Cerebellar nuclear complex (tissue), 1 donor: Measurements from ENCODE around the gene HELT.
"Not testable (repeated sequence)": the region's sequence is repeated elsewhere in the genome, so short reads cannot be mapped to it uniquely, and the experiment has no call there.

Source experiments
- DNase-seq, 2 experiments: peaks; one replicate each; lab custom pipeline; 2025; lab: John Stamatoyannopoulos, UW

Gene HELT

DNA sequence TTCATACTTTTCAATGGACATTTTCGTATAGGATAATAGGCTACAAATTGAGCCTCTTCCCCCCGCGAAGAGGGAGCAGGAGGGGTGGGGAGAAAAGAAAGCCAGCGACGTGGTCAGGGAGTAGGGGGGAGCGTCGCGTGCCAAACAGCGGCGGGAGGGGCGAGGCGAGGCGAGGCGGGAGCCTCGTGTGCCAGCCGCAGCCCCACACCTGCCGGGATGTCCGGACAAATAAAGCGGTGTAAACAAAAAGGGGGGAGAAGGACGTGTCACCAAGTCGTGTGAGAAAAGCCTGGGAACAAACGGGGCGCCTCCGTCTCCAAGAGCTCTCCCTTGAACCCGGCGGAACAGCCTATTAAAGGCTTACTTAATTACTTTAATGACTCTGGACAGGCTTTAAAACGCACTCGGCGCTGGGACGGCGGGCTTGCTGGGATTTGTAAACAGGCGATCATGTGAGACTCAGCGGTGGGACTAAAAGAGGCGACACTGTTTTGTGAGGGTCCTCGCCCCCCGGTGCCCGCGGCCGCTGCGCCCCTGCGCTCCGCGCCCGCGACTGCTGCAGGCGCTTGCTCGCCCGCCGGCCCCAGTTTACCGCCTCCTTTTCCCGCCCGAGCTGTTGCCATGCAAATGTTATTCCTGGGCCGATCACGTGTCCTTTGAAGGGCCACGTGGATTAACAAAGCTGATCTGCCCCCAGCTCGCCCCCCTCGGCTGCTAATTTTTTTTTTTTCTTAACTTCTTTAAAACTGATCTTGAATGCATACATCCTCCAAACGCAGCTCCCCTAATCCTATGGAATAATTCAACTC lies at the start of gene HELT:
Gene HELT (plus strand): TSS at position 527 of the 809 bp plus-strand sequence. CDS start 439 bp downstream, outside the sequence.
- DNase-seq, result no peak

DNA sequence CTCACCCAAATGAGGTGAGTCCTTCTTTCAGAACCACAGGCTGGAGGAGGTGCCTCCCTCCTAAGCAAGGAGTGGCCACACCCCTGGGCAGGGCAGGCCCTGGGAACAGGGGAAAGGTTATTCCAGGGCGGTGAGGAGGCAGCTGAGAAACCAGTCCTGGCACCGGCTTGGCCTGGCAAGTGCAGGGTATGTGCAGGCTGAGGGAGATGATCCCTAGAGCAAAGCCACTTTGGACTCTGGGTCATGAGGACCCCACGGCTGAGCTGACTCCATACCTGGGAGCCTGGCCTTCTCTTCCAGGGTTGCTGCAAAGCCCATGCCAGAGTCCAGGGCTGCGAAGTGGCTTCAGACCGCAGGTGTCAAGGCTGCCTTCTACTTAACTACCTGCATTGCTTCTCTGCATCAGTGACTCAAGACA lies 49.5 kb upstream of the HELT start:
- DNase-seq, result no peak

DNA sequence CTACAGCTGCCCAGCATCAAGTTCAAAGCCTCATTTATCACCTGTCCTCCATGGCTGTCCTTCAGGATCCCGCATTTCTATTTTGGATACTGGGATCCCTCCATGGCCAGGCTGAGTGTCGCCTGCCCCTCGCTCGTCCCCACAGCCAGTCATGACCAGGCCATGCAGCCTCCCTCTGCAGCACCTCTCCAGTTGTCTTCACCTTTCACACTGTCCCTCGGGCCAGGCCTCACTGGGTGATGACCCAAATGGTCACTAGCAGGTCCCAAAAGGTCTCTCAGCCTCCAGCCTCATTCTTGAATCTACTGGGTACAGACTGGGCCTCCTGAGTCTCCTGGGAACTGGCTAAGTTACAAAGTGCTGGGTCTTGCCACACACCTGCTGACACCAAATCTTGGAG lies 48.7 kb upstream of the HELT start:
- DNase-seq, result no peak

GRCh38 chr4:184972991-184973390 lies 45.3 kb upstream of the HELT start:
- DNase-seq, result no peak

GRCh38 chr4:184976348-184976747 lies 41.9 kb upstream of the HELT start:
- DNase-seq, result not testable (repeated sequence)

GRCh38 chr4:184977747-184978146 lies 40.5 kb upstream of the HELT start:
- no peak for DNase-seq

GRCh38 chr4:184978211-184978610 lies 40.1 kb upstream of the HELT start:
- DNase-seq, result no peak

DNA sequence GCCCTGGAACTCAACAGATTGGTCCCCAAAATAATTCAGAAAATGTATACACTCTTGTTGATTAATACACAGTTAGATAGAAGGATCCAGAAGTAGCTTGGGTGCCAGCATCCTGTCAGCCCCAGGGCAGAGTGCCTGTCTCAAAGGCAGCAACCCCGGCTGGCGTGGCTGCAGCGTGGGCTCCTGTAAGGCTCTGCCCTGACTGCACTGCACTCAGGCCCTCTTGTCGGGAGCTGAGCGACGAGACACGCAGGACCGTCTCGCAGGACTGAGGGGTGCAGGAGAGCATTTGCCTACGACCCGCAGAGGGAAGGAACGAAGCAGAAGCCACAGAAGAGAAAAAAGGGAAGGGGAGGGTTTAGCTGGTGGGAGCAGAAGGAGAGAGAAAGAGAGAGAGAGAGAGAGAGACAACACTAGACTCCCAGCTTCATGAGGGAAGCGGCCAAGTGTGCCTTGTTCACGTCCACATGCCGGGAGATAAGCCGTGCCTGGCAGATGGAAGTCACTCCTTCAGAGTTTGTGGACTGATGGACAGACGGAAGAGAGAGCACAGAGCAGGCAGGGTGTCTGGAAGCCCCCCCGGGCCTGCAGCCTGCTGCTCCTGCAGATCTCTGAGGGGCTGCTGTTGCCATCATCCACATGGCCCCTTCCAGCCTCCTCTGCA lies 38.7 kb upstream of the HELT start:
- DNase-seq, result no peak

DNA sequence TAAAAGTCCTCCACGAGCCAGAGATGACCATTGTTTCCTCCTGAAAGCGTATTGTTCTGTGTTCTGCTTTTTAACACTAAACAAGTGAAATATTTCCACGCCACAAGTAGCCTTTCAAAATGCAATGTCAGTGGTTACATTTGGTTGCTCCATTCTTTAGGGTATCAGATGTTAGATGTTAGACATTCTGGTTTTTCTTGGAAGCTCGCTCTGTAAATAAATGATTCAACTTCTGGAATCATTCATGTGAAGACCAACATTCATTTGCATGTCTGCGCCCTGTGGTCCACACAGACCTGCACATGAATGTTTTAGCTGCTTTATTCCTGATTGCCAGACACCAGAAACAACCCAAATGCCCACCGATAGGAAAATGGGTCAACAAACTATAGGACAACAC lies 38.0 kb upstream of the HELT start:
- DNase-seq, result no peak

DNA sequence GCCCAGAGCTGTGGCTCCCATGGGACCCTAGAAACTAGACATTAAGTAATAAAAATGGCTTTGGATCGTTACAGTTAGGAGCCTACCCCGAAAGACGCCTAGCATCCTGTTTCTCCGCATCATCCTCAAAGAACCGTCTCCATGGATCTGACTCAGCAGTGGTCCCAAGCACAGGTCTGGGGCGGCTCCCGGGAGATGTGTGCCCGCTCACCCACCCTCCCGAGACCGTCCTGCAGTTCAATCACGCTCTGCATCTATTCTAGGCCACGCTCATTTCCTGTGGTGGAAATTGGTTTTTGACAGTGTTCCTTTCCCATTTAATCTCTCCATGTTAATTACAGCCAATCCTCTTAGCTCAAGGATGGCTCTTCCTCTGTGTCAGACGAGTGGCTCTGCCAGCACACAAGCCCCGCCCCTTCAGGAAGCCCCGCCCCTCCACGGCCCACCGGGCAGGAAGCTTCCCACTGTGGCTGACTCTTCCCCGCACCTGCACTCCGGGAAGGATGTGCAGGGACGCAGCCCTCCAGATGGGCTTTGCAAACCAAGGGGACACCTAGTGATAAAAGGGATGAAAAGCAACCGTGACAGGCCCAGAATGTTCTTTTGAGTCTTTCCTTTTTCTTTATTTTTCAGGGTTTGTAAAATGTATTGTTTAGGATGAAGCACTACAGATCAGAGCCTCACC lies 34.5 kb upstream of the HELT start:
- no peak for DNase-seq

DNA sequence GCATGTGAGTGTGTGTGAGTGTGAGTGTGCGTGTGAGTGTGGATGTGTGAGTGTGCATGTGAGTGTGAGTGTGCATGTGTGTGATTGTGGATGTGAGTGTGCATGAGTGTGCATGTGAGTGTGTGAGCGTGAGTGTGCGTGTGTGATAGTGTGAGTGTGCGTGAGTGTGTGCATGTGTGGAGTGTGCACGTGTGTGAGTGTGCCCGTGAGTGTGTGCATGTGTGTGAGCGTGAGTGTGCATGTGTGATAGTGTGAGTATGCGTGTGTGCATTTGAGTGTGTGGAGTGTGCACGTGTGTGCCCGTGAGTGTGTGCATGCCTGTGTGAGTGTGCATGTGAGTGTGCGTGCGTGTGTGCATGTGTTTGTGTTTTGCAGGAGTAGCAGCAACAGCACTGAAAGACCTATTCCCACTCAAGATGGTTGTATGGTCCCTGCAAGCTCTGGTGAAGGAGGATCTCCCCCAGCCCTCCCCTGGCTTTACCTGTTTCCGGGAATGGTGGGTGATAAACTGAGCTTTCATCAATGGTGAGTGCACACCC lies 30.7 kb upstream of the HELT start:
- no peak for DNase-seq

- no peak for DNase-seq
Observed at GRCh38 chr4:184988611-184989010, 29.7 kb upstream of the HELT start.

GRCh38 chr4:184989283-184989682 lies 29.0 kb upstream of the HELT start:
- not testable (repeated sequence) for DNase-seq

- DNase-seq, result not testable (repeated sequence)
Observed at GRCh38 chr4:184990131-184990530, 28.2 kb upstream of the HELT start.

GRCh38 chr4:184991860-184992259 lies 26.4 kb upstream of the HELT start:
- DNase-seq, result no peak

- no peak for DNase-seq
Observed at GRCh38 chr4:184992422-184992821, 25.9 kb upstream of the HELT start.

- no peak for DNase-seq
Observed at GRCh38 chr4:184993247-184993646, 25.0 kb upstream of the HELT start.

DNA sequence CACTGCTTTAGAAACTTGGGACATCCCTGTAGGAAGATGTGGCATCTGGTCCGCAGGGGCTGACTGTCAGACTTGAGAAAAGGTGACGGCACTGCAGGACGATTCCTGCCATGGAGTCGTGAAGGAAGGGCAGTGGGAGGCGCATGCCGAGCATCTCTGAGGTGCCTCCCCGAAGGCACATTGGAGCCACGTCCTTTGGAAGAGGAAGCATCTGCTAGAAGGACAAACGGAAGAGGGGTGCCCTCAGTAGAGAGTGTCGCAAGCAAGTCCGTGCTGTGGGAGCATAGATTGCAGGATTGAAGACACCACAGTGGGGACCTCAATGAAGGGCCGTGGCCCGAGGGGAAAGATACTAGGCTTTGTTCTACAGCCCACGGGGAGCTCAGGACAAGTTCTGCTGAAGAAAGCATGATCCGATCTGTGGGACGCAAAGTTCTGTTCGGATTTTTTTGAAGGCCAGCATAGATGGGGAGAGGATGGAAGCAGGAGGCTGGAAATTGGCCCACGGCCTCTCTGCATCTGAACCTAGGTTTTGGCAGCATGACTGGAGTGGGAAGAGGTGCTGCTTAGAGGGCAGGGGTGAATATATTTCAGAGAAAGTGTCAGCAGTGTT lies 24.2 kb upstream of the HELT start:
- DNase-seq, result no peak

DNA sequence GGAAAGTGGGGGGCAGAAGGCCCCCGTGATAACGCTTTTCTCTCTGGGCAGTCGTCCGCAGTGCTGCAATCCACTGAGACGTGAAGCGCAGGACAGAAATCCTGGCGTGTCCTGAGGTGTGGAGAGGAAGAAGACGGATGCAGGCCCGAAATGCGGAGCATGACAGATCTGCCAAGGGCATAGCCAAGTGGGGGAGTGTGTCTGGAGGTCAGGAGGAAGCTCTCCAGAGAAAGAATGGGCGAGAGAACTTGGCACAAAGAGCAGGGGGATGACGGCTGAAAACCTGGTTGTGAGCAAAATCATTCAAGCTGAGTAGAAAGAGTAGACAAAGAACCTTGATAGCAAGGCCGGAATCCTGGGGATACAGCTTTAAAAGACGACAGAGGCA lies 23.7 kb upstream of the HELT start:
- no peak for DNase-seq

GRCh38 chr4:184997656-184998055 lies 20.6 kb upstream of the HELT start:
- DNase-seq, result not testable (repeated sequence)

GRCh38 chr4:185002784-185003183 lies 15.5 kb upstream of the HELT start:
- DNase-seq, result no peak
